ENCODE results near the gene DYNLRB1.
"Not testable (repeated sequence)": the region's sequence is repeated elsewhere in the genome, so short reads cannot be mapped to it uniquely, and the experiment has no call there.

DYNLRB1 gene

DNA sequence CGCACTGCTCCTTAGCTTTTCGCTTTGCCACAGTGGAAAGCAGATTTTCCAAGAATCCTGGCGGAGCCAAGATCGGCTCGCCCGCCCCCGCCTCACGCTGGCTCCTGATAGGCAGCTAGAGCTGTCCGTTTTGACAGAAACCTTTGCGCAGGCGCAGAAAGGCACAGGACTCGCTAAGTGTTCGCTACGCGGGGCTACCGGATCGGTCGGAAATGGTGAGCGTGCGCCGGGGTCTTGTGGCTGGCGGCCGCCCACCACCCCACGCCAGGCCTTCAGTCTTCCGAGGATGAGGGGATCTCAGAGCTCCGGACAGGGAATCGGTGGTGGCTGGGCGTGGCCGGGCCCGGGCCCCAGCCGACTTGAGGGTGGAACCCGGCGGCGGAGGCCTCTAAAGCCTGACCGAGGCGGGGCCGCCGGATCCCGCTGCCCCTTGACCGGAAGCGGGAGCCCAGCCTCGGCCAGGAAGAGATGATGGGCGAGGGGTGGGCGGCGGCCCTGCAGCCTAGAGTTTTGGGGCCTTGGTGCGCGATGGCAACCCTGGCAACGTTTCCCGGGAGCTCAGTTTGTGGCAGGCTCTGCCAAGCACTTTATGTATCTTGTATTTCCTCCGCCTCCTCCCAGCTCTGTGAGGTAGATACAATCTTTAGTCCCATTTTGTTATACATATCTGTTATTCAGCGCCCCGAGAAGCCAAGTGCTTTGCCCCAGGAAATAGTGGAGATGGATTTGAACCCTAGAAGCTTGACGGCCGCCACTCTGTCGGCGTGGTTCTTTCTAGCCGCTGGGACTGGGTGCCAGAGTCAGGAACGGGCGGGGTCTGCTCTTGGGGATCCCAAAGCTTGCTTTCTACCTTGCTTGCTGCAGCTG, at the start of gene DYNLRB1:
DYNLRB1 (plus strand) TSS at position 176 of the 867 bp plus-strand sequence; CDS start at position 213, 37 bp downstream.
- peak; percentile 77 to 90 for DNase-seq

DNA sequence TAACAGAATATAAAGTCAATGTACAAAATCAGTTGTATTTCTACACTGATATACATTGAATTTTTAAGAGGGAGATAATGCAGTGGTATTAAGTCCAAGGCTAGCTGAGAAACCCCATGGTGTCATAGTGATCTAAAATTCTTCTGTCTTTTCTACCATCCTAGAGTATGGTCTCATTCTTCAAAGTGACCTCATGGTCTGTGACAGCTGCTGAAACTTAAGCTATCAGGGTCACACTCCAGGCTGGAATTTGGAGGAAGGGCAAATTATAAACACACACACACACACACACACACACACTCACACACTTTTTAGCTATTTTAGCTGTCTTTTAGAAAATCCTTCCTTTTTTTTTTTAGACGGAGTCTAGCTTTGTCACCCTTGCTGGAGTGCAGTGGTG, 47.3 kb upstream of the DYNLRB1 start:
- no peak for DNase-seq

GRCh38 chr20:34472246-34472925, 43.8 kb upstream of the DYNLRB1 start:
- no peak for DNase-seq

- DNase-seq, result peak; percentile 17 to 19
Measured at GRCh38 chr20:34473262-34473883, 42.8 kb upstream of the DYNLRB1 start.

GRCh38 chr20:34475979-34476736, 40.1 kb upstream of the DYNLRB1 start:
- no peak for DNase-seq

- DNase-seq, result no peak
Measured at GRCh38 chr20:34479627-34480026, 36.6 kb upstream of the DYNLRB1 start.

DNA sequence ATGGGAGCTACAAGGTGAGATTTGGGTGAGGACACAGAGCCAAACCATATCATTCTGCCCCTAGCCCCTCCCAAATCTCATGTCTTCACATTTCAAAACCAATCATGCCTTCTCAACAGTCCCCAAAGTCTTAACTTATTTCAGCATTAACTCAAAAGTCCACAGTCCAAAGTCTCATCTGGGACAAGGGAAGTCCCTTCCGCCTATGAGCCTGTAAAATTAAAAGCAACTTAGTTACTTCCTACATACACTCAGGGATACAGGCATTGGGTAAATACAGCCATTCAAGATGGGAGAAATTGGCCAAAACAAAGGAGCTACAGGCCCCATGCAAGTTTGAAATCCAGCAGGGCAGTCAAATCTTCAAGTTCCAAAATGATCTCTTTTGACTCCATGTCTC, 34.1 kb upstream of the DYNLRB1 start:
- DNase-seq, result not testable (repeated sequence)

DNA sequence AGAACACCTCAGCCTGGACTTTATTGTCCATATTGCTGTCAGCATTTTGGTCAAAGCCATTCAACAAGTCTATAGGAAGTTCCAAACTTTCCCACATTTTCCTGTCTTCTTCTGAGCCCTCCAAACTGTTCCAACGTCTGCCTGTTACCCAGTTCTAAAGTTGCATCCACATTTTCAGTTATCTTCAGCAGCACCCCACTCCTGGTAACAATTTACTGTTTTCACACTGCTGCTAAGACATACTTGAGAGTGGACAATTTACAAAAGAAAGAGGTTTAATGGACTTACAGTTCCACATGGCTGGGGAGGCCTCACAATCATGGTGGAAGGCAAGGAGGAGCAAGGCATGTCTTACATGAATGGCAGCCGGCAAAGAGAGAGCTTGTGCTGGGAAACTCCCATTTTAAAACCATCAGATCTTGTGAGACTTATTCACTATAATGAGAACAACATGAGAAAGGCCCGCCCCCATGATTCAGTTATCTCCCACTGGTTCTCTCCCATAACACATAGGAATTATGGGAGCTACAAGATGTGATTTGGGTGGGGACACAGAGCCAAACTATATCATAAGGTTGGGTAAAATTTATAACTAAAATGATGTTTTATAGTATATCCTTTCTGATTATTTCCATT, 32.5 kb upstream of the DYNLRB1 start:
- DNase-seq, result not testable (repeated sequence)

- DNase-seq, result no peak
Measured at GRCh38 chr20:34485068-34485634, 31.1 kb upstream of the DYNLRB1 start.

DNA sequence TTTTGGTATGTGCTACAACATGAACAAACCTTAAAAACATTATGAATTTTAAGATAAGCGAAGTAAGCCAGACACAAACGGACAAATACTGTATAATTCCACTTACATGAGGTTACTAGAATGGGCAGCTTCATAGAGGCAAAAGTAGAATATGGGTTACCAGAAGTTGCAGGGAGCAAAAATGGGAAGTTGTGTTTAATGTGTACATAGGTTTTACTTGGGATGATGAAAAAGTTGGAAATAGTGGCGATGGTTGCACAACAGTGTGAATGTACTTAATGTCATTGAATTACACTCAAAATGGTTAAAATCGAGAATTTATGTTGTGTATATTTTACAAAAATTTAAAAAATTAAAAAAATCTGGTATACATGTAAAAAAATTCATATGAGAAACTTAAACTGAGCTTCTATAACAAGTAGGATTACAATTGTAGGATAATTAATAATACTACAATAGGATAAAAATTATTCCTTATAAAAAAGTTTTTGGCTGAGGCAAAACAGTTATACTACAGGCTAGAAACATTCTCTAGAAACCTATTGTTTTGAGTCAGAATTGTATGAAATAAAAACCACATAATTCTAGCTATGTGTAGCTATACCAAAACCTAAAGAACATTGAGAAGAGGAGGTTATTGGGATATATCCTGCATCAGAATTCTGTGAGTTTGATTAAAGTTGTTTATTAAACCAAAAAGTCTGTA, 24.8 kb upstream of the DYNLRB1 start:
- DNase-seq, result no peak

DNA sequence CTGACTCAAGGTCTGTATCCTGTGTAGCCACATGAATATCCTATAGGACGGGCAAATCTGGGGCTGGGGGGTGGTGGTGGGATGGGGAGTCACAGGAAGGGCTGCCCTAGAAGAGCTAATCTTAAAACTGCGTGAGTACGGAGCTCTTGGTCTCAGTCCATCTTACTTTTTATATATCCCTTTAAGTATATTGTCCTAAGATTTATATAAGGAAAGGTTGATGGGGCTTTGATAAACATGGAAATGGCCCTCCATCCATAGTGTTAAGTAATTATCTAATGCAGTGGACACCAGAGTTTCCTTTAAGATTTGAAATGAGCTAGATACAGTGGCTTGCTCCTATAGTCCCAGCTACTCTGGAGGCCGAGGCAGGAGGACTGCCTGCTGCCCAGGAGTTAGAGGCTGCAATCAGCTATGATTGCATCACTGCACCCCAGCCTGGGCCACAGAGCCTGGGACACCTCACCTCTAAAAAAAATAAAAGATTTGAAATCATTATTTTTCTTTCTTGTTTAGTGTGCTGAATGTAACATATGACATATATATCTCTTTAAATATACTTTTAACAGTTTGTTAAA, 24.2 kb upstream of the DYNLRB1 start:
- DNase-seq, result no peak

DNA sequence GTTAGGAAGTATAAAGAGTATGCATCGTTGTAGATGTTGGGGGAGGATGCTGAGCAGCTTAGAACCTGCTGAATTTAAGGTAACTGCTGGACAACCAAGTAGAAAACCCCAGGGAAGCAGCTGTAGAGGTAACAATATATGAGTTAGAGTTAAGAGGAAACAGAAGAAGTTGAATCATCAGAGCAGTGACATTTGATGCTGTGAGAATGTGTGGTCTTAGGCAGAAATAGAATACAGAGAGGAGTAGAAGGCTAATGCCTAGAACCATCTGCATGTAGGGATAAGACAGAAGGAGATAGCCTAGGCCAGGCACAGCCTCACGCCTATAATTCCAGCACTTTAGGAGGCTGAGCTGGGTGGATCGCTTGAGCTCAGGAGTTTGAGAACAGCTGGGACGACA, 22.6 kb upstream of the DYNLRB1 start:
- no peak for DNase-seq

DNA sequence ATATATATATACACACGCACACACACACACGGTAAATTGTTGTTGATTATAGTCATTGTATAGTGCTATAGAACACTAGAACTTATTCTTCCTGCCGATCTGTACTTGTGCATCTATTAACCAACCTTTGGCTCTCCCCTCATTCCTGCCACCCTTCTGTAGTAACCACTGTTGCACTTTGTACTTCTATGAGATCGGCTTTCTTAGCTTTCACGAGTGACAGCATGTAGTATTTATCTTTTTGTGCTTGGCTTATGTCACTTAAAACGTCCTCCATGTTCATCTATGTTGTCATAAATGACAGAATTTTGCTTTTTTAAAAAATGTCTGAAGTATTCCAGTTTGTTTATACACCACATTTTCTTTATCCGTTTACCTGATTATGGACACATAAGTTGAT, 20.9 kb upstream of the DYNLRB1 start:
- no peak for DNase-seq

DNA sequence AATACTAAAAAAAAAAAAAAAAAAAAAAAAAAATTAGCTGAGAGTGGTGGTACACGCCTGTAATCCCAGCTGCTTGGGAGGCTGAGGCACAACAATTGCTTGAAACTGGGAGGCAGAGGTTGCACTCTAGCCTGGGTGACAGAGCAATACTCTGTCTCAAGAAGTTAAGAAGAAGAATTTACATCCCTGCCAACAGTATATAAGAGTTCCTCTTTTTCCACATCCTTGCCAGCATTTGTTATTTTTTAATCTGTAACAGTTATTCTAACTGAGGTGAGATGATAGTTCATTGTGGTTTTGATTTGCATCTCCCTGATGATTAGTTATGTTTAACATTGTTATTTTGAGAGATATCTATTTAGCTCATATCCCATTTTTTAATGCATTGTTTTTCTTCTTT, 20.3 kb upstream of the DYNLRB1 start:
- DNase-seq, result no peak

GRCh38 chr20:34497596-34497995, 18.6 kb upstream of the DYNLRB1 start:
- DNase-seq, result not testable (repeated sequence)

DNA sequence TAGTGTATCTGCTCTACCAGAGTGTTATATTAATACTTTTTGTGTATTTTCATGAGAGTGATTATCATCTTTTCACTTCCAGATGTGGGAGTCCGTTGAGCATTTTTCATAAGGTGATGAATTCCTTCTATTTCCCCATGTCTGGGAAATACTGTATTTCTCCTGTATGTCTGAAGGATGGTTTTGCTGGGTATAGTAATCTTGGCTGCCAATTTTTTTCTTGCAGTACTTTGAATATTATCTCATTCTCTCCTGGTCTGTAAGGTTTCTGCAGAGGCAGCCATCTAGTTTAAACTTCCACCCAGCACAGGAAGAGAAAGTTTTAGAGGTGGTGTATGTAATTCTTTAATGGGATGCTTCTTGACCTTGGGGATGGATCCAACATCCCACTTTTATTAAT, 15.4 kb upstream of the DYNLRB1 start:
- no peak for DNase-seq

DNA sequence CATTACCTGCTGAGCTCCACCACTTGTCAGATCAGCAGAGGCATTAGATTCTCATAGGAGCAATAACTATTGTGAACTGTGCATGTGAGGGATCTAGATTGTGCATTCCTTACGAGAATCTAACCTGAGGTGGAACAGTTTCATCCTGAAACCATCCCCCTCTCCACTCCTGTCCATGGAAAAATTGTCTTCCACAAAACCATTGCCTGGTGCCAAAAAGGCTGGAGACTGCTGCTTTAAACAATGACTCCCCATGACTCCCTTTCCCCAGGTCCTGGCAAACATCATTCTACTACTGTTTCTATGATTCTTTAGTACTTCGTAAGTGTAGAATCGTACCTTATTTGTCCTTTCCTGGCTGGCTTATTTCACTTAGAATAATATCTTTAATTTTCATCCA, 9.7 kb upstream of the DYNLRB1 start:
- no peak for DNase-seq

- no peak for DNase-seq
Measured at GRCh38 chr20:34507702-34508413, 8.4 kb upstream of the DYNLRB1 start.

DNA sequence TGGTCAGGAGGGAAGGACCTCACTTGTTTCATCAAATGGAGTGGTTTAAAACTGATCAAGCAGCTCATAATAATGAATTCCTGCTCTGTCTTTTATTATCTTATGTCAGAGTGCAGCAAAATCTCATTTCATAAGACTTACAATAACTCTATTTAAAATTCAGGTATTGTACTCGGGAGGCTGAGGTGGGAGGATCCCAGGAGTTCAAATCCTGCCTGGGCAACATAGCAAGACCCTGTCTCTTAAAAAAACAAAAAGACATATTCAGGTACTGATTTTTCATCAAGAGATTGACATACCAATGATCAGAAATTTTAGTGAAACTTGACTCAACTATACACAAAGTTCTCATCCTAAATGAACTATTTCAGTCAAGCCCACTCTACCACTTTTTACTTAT, 5.6 kb upstream of the DYNLRB1 start:
- DNase-seq, result no peak

- DNase-seq, result no peak
Measured at GRCh38 chr20:34511891-34512265, 4.3 kb upstream of the DYNLRB1 start.
